ENCODE results near the gene THUMPD1. TPM values are rescaled to one million over a fixed set of nuclear protein-coding genes. Genes with fewer than 3 reads are reported as not detected.

THUMPD1 gene
- total RNA-seq, 1 donor from 2014 or later, result 30.1 TPM

- no peaks in the 10 kb centered on the region for H3K27me3 Mint-ChIP-seq (ENCODE audit: unreplicated experiment)
- no peaks in the 10 kb centered on the region for H3K4me1 Mint-ChIP-seq (ENCODE audit: low read depth, unreplicated experiment)
- no peaks in the 10 kb centered on the region for H3K36me3 Mint-ChIP-seq (ENCODE audit: unreplicated experiment)
- no peak overlapping the region for H3K4me3 Mint-ChIP-seq (ENCODE audit: unreplicated experiment)
- no peak overlapping the region for H3K27ac Mint-ChIP-seq (ENCODE audit: unreplicated experiment)
- no peak for DNase-seq
- no peak for TF ChIP-seq CTCF (IDR thresholded peaks at IDR 0.05; ENCODE audit: partially characterized antibody, unreplicated experiment)
- H3K9me3 Mint-ChIP-seq (ENCODE audit: unreplicated experiment), result no peaks in the 10 kb centered on the region
Measured at GRCh38 chr16:20753727-20754126, 12.1 kb upstream of the THUMPD1 start.

GRCh38 chr16:20750558-20750957, 8.9 kb upstream of the THUMPD1 start:
- no peak for TF ChIP-seq CTCF (IDR thresholded peaks at IDR 0.05; ENCODE audit: partially characterized antibody, unreplicated experiment)
- Mint-ChIP-seq H3K27me3 (ENCODE audit: unreplicated experiment) (no peaks in the 10 kb centered on the region), H3K9me3 (ENCODE audit: unreplicated experiment) (no peaks in the 10 kb centered on the region), H3K36me3 (ENCODE audit: unreplicated experiment) (no peaks in the 10 kb centered on the region), H3K27ac (ENCODE audit: unreplicated experiment) (no peak overlapping the region), H3K4me3 (ENCODE audit: unreplicated experiment) (no peak overlapping the region), H3K4me1 (ENCODE audit: low read depth, unreplicated experiment) (no peaks in the 10 kb centered on the region)
- no peak for DNase-seq

DNA sequence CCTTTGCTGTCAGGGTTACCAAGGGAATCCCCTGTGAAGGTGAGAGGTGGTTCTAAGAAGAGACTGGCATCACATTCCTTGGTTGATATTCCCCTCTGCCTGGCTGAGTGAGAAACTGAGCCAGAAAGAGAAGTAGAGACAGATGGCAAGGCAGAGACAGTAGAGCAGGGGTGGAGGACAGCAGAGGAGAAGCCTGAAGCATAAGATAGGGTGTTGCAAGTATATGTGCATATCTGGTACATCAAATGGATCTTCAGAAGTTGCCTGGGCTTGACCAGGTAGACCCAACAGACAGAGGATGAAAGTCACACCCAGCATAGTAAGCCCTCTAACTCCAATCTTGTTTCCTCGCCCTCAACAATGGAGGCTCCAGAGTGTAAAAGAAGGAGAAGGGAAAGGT, 7.9 kb upstream of the THUMPD1 start:
- Mint-ChIP-seq H3K27me3 (ENCODE audit: unreplicated experiment) (no peaks in the 10 kb centered on the region), H3K27ac (ENCODE audit: unreplicated experiment) (no peak overlapping the region), H3K9me3 (ENCODE audit: unreplicated experiment) (no peaks in the 10 kb centered on the region), H3K4me1 (ENCODE audit: low read depth, unreplicated experiment) (no peaks in the 10 kb centered on the region), H3K4me3 (ENCODE audit: unreplicated experiment) (no peak overlapping the region), H3K36me3 (ENCODE audit: unreplicated experiment) (no peaks in the 10 kb centered on the region)
- DNase-seq, result no peak
- no peak for TF ChIP-seq CTCF (IDR thresholded peaks at IDR 0.05; ENCODE audit: partially characterized antibody, unreplicated experiment)

DNA sequence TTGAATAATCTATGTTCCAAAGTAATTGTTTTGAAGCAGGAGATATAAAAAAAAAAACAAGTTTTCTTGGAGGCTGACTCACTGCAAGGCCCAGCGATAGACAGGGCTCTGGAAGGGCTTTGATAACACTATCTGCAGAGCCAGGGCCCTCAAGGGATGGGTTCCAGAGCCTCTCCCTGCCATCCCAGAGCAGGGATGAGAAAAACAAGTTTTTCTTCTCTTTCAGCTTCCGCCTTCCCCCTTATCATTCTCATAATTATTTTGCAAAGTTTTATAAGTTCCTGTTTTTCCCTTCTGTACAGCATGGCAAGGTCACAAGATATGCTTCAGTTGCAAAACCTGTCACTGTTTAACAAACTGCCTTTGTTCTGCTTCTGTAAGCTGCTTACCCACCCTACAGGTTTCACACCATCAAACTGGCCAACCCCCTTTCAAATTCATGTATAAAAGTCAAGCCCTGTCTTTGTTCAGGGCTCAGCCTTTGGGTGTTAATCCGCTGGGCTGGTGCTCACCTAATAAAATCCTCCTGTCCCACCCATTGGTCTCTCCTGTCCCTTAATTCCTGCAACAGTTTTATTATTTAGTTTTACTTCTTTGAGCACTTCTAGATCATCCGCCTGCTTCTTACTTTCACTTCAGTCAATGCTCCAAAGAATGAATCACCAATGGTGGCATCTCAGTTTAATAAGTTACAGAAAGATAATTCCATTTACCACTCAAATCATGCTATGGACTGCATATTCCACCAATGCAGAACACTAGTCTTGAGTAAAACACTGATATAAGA, 5.6 kb upstream of the THUMPD1 start:
- Mint-ChIP-seq H3K27ac (ENCODE audit: unreplicated experiment) (no peak overlapping the region), H3K27me3 (ENCODE audit: unreplicated experiment) (no peaks in the 10 kb centered on the region), H3K4me3 (ENCODE audit: unreplicated experiment) (no peak overlapping the region), H3K4me1 (ENCODE audit: low read depth, unreplicated experiment) (no peaks in the 10 kb centered on the region), H3K36me3 (ENCODE audit: unreplicated experiment) (no peaks in the 10 kb centered on the region), H3K9me3 (ENCODE audit: unreplicated experiment) (no peaks in the 10 kb centered on the region)
- no peak for TF ChIP-seq CTCF (IDR thresholded peaks at IDR 0.05; ENCODE audit: partially characterized antibody, unreplicated experiment)
- no peak for DNase-seq

- H3K27ac Mint-ChIP-seq (ENCODE audit: unreplicated experiment), result no peak overlapping the region
- no peak for TF ChIP-seq CTCF (IDR thresholded peaks at IDR 0.05; ENCODE audit: partially characterized antibody, unreplicated experiment)
- H3K9me3 Mint-ChIP-seq (ENCODE audit: unreplicated experiment), result no peaks in the 10 kb centered on the region
- H3K36me3 Mint-ChIP-seq (ENCODE audit: unreplicated experiment), result no peaks in the 10 kb centered on the region
- H3K4me3 Mint-ChIP-seq (ENCODE audit: unreplicated experiment), result no peak overlapping the region
- DNase-seq, result no peak
- no peaks in the 10 kb centered on the region for H3K4me1 Mint-ChIP-seq (ENCODE audit: low read depth, unreplicated experiment)
- no peaks in the 10 kb centered on the region for H3K27me3 Mint-ChIP-seq (ENCODE audit: unreplicated experiment)
Measured at GRCh38 chr16:20746461-20746860, 4.8 kb upstream of the THUMPD1 start.
